Brain microvascular endothelial cell (primary cell): ENCODE measurements around the gene MCTP2.
"Not testable (repeated sequence)": the region's sequence is repeated elsewhere in the genome, so short reads cannot be mapped to it uniquely, and the experiment has no call there.

Experiments used
- DNase-seq: peaks from one replicate; pipeline ENCODE4 v3.0.0-alpha.2; 2020
- H3K27ac ChIP-seq: fragments of 250-450 bp; sonication (Bioruptor Pico); 2 replicates; pipeline ENCODE4 v1.5.1; 2020; ENCODE audit warnings: mild to moderate bottlenecking, moderate library complexity
- H3K27me3 ChIP-seq: fragments of 250-450 bp; sonication (Bioruptor Pico); replicated peaks from 2 replicates; pipeline ENCODE4 v1.5.1; 2020; ENCODE audit warnings: mild to moderate bottlenecking
- H3K36me3 ChIP-seq: fragments of 250-450 bp; sonication (Bioruptor Pico); replicated peaks from 2 replicates; pipeline ENCODE4 v1.5.1; 2020; ENCODE audit warnings: mild to moderate bottlenecking
- H3K4me3 ChIP-seq: 2 replicates; pipeline ENCODE4 v1.5.1; 2011; ENCODE audit warnings: low read depth, mild to moderate bottlenecking, control low read depth, low read length, moderate library complexity
- CTCF ChIP-seq: IDR thresholded peaks from 2 replicates; pipeline ENCODE4 v1.5.1; 2011; ENCODE audit warnings: low read depth, mild to moderate bottlenecking, moderate library complexity, low read length, control low read depth, inconsistent platforms; ENCODE audit errors: missing control alignments
- in situ Hi-C: cut with HindIII; loops from 2 replicates; pipeline ENCODE4 v1.10.0; 2017; ENCODE audit warnings: low sequenced_read_pairs, low pct_ligation_motif_present

MCTP2 gene

DNA sequence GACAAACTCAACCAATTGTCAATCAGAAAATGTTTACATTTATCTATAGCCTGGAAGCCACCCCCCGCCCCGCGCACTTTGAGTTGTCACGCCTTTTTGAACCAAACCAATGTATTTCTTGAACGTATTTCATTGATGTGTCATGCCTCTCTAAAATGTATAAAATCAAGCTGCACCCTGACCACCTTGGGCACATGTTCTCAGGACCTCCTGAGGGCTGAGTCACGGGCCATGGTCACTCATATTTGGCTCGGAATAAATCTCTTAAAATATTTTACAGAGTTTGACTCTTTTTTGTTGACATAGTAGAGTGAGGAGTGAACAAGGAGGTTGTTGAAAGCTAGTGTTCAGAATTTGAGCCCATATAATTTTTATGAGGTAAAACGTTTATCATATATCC is 6.5 kb downstream of the MCTP2 start:
- no peak for TF ChIP-seq CTCF
- in situ Hi-C loops = no loop called here
- Histone ChIP-seq H3K4me3 (no peak overlapping the region), H3K27ac (peak overlapping the region; percentile 21), H3K36me3 (no peaks in the 10 kb centered on the region), H3K27me3 (no peaks in the 10 kb centered on the region)
- peak; percentile 69 for DNase-seq

DNA sequence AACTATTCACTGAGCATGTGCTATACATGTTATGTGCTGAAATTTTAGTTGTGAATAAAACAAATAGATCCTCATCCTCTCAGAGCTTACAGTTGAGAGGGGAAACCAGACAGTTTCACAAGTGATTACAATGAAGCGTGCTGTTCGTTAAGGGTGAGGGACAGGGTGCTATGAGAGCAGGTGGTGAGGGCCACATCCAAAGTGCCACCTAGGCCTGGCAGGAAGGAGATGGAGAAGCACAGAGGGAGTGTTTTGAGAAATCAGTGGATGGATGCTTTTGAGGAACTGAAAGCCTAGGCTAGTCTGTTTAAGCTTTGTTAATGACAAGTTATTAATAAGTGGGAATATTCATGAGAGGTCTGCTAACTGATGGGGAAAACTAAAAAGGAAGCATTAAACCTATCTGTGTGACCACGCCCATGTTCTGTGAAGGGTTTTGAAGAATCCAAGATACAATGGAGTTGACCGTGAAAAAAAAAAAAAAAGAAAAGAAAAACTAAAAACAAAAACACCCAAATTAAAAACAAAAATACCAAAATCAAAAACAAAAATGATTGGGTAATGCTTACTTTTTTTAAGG is 7.3 kb downstream of the MCTP2 start:
- DNase-seq = no peak
- H3K36me3 ChIP-seq = no peaks in the 10 kb centered on the region
- no peak for TF ChIP-seq CTCF
- H3K27ac ChIP-seq = peak overlapping the region; percentile 21
- no peak overlapping the region for H3K4me3 ChIP-seq
- H3K27me3 ChIP-seq = no peaks in the 10 kb centered on the region
- in situ Hi-C loops = no loop called here

- DNase-seq = no peak
- no peak overlapping the region for H3K4me3 ChIP-seq
- no peaks in the 10 kb centered on the region for H3K36me3 ChIP-seq
- H3K27me3 ChIP-seq = no peaks in the 10 kb centered on the region
- H3K27ac ChIP-seq = no peak overlapping the region
- in situ Hi-C loops = no loop called here
- TF ChIP-seq CTCF = no peak
These were observed 8.1 kb downstream of the MCTP2 start for GRCh38 chr15:94239474-94239873.

DNA sequence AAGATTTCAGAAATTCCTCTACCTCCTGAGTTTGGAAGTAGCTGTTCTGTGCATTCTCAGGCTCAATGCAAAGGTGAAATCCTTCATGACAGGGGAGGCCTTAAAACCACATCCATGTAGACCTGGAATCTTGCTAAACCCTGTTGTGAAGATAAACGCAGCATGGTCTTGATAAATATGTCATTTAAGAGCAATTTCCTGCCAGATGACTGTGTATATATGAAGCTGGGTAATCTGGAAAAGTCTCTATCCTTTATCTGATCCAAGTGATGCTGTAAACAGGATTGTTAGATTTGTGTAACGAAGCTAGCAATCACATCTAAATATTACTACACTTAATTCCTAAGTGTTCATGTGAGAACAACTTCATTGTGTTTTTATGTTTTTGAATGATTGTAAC is 9.1 kb downstream of the MCTP2 start:
- no peak for DNase-seq
- no peak for TF ChIP-seq CTCF
- Histone ChIP-seq H3K4me3 (no peak overlapping the region), H3K27me3 (no peaks in the 10 kb centered on the region), H3K36me3 (no peaks in the 10 kb centered on the region), H3K27ac (no peak overlapping the region)
- in situ Hi-C loops = no loop called here

DNA sequence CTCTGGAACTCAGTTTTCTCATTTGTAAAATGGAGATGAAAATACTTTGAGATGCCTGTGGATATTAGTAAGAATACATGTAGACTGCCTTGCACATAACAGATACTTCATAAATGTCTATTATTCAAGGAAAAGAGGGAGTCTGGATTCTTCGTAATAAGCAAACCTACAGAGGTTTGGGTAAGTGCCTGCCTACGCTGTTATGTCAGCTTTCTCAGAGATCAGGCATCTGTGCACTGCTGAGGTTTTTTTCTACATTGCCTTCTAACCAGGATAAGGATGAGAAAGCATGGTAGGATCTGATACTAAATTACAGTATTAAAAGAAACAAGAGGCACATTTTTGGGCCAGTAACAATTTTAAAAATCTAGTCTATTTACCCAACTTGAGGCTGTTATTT is 10.9 kb downstream of the MCTP2 start:
- Histone ChIP-seq H3K4me3 (no peak overlapping the region), H3K36me3 (no peaks in the 10 kb centered on the region), H3K27me3 (no peaks in the 10 kb centered on the region), H3K27ac (no peak overlapping the region)
- no peak for TF ChIP-seq CTCF
- DNase-seq = no peak
- in situ Hi-C loops = no loop called here

DNA sequence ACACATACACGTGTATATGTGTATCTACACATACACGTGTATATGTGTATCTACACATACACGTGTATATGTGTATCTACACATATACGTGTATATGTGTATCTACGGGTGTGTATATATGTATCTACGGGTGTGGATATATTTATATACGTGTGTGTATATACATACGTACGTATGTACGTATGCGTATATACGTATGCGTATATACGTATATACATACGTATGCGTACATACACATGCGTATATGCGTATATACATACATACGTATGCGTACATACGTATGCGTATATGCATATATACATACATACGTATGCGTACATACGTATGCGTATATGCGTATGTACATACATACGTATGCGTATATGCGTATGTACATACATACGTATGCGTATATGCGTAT is 11.6 kb downstream of the MCTP2 start:
- H3K36me3 ChIP-seq, H3K4me3 ChIP-seq, H3K27ac ChIP-seq, DNase-seq, in situ Hi-C loops, H3K27me3 ChIP-seq: not testable (repeated sequence)
